GM12875 (cell line): ENCODE measurements around the gene MTHFD1L.

Source experiments
- H3K4me3 ChIP-seq: one replicate; pipeline ENCODE4 v1.5.1; 2011; ENCODE audit warnings: low read depth, low read length, control low read depth
- TF ChIP-seq, protein P1 (sequence below): IDR thresholded peaks from 2 replicates; pipeline ENCODE4 v1.5.1; 2011; ENCODE audit warnings: low read depth, mild to moderate bottlenecking, control low read depth, inconsistent platforms, low read length, moderate library complexity, borderline replicate concordance; ENCODE audit not compliant: insufficient read depth

Gene MTHFD1L

DNA sequence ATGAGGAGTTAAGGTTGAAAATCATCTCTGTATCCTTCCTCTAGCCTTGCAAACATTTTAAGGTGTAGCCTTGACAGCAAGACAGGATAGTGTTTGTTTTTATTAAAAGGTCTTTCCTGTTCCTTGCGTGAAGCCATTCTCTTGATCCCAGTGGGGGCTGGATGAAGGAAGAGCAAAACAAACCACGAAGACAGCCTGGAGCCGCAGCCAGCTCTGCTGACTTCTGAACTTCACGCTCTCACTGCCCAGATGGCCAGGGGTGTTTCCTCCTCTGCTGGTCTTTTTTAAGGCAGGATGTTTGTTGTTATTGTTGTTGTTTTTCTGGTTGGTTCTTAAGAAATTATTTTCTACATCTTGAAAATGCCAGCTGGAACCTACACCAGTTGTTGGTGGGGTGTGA is 156.4 kb downstream of the MTHFD1L start:
- no peak overlapping the region for H3K4me3 ChIP-seq
- TF ChIP-seq, protein P1, sequence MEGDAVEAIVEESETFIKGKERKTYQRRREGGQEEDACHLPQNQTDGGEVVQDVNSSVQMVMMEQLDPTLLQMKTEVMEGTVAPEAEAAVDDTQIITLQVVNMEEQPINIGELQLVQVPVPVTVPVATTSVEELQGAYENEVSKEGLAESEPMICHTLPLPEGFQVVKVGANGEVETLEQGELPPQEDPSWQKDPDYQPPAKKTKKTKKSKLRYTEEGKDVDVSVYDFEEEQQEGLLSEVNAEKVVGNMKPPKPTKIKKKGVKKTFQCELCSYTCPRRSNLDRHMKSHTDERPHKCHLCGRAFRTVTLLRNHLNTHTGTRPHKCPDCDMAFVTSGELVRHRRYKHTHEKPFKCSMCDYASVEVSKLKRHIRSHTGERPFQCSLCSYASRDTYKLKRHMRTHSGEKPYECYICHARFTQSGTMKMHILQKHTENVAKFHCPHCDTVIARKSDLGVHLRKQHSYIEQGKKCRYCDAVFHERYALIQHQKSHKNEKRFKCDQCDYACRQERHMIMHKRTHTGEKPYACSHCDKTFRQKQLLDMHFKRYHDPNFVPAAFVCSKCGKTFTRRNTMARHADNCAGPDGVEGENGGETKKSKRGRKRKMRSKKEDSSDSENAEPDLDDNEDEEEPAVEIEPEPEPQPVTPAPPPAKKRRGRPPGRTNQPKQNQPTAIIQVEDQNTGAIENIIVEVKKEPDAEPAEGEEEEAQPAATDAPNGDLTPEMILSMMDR, result no peak

DNA sequence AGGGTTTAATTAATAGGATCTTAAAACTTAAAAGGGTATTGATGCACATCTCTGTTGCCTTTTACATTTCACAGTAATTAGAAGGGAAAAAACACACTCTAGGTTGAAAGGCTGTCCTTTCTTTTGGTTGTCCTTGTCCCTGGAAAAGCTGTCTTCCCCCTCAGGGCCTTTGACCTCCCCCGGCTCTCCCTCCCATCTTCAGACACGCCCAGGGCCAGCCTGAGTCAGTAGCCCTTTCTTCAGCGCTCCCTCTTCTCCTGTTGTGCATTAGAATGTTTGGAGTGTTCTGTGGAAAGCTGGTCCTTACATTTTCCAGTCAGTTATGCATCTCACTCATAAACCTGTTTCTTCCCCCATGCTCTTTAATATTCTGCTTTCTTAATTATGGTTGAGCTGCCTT is 157.0 kb downstream of the MTHFD1L start:
- H3K4me3 ChIP-seq, result no peak overlapping the region
- TF ChIP-seq, protein P1, result no peak

DNA sequence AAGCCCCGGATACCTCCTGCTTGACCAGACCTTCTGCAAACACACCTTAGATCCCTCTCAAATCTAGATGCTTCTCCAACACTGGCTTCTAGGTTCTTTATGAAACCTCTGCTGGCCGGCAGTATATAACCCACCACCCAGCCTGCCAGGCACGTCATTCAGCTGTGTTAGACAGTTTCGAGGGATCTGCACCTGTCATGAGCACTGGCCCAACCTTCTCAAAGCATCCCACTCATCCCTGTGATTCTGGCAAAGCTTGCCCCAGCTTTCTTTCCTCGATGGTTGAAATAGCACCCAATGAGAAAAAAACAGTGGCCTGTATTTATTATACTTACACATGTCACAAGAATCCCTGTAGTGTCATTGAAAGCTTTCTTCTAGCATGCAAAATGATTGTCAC is 157.8 kb downstream of the MTHFD1L start:
- no peak overlapping the region for H3K4me3 ChIP-seq
- TF ChIP-seq, protein P1, result no peak

DNA sequence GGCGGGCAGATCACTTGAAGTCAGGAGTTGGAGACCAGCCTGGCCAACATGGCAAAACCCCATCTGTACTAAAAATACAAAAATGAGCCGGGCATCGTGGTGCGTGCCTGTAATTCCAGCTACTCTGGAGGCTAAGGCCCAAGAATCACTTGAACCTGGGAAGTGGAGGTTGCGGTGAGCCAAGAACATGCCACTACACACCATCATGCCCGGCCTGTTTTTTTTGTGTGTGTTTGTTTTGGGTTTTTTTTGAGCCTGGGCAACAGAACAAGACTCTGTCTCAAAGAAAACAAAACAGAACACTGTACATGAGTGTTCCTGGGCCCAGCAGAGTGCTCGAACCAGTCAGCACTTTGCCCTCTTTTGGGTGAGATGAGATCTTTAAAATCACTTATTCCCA is 159.1 kb downstream of the MTHFD1L start:
- no peak overlapping the region for H3K4me3 ChIP-seq
- TF ChIP-seq, protein P1, result no peak

DNA sequence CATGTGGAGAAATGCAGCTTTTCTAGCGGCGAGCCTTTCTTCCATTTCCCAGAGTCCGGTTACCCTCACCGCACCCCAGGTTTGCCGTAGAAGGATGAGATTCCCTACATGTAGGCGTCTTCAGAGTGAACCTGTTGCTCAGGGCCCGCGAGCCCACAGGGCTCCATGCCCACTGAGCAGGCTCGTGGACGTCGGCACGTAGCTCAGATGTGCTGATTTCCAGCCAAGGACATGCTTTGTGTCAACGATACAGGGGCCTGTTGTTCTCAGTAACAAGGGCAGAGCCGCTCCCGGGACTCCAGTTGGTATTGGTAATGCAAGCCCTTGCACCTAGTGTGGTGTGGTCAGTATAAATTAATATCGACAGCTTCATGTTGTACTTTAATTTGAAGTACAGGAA is 159.6 kb downstream of the MTHFD1L start:
- TF ChIP-seq, protein P1, result no peak

DNA sequence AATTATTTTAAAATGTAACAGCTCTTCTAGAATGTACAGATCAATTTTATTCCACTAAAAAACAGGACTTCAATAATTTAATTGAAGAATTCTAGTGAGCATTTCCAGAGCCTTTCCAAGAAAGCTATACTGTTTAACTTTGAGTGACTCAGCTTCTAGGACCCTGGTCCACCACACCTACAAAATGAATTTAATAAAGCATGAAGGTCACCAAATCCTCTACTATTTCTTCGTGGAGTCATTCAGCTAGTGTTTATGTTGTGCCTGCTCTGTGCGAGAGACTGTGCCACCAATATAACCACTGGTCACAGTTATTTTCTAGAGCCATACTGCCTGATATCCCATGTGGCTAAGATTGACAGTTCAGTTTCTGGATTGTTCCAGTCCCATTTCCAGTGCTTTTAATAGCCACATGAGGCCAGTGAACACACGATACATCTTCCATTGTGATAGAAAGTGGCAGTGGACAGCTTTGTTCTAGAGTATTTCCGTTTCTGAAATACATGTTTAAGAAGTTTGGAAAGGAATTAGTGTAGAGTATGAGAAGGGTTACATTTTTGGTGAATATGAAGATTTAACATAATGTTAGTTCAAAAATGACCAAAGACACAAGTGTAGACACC is 160.7 kb downstream of the MTHFD1L start:
- H3K4me3 ChIP-seq, result no peak overlapping the region
- TF ChIP-seq, protein P1, result no peak

More for the DNA sequence above, 159.6 kb downstream of the MTHFD1L start:
- no peak overlapping the region for H3K4me3 ChIP-seq

DNA sequence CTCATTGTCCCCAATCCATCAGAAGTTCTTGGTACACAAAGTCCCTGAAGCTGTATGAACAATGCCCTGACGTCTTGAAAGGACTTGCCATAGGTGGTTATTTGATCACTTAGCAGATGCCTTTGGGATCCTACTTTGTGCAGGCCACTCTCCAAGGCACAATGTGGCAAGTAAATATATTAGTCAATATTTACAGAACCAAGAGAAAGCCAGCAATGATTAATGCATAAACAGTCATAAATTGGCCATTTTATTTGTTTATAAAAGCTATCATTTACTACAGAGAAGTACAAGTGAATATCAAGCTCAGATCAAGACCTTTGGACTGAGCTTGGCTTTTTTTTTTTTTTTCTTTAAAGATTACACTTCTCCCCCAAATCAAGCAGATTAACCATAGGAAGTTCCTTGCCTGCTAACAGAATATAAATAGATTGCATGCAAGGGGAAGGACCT is 161.8 kb downstream of the MTHFD1L start:
- TF ChIP-seq, protein P1, result no peak
- H3K4me3 ChIP-seq, result no peak overlapping the region
